EL (cell line): ENCODE measurements around the gene TREX2.
A peak's percentile ranks its signal among the peaks of the same experiment; 100 is the strongest.

Experiments
- DNase-seq: peaks from one replicate; pipeline ENCODE4 v3.0.0-alpha.2; 2016

TREX2 gene

DNA sequence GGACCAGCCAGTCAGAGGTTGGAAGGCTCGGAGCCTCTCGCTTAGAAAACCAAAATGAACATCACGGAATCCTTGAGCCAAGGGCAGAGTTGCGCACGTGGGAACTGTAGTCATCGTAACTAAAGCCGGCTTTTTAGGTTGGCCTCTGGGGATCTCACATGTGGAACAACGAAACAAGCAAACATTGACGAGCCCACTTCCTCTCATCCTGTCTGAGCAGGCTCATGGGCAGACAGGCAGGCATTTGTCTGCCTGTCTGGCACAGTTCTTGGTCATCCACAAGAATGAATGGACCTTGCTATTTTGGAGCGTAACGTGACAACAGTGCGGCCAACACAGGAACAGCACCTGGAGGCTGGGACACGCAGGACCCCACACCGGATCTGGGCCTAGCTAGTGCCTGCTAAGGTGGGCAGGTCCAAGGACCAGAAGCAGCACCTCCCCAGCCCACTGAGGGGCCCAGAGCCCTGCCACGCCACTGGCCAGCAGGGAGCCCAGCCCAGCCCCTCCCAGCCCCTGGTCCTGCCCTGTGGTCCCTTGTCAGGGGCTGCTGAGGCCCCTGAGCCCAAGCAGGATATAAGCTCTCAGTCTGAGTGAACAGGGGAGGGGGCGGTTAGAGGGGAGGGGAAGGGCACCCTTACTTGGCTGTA is 9.2 kb upstream of the TREX2 start:
- no peak for DNase-seq

DNA sequence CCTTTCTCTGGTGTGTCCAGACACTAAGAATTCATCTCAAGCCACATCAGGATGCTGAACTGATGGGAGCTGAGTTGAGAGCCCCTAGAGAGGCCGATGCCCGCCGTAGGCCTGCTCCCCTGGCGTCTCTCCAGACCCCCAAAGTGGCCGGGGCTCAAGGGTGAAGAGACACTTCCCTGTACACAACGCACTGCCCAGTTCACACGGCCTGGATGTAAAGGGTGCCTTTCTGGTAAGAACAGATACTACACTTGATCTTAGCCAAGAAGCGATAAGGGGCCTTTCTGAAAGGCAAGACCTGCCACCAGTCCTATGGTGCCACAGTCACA is 5.1 kb upstream of the TREX2 start:
- no peak for DNase-seq

DNA sequence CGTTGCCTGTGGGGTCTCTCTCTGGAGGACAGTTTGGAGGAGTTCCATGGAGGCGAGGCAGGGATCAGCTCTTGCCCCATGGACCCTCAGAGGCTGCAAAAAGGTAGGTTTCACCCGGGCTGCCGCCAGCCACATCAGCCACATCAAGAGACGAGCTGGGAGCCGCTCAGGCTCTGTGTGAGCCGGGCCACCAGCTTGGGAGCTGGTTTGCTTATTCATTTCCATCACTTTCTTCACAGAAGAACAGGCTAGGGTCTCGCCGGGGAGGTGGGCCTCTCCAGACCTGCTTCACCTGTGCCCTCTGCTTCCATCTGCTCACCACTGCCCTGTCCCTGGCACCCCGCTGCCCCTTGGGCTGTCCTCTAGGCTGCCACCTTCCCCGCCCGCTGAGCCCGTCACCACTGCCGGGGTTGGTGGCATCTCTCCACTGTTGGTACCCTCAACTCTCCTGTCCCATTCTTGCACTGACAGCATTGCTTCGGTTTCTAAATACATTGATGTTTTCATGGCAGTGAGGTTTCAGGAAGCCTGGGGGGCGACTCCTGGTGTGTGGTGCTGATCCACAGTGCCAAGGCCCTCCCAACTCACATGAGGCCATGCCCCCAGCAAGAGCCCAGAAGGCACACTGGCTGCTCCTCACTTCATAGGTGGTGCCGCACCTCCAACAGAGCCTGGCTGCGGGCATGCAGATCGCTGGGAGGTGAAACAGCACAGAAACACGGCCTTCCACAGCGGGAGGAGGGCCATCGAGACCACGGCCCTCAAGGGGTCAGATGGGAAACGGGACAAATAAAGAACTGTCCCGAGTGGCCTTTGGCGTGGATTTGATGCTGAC is 4.5 kb upstream of the TREX2 start:
- no peak for DNase-seq

DNA sequence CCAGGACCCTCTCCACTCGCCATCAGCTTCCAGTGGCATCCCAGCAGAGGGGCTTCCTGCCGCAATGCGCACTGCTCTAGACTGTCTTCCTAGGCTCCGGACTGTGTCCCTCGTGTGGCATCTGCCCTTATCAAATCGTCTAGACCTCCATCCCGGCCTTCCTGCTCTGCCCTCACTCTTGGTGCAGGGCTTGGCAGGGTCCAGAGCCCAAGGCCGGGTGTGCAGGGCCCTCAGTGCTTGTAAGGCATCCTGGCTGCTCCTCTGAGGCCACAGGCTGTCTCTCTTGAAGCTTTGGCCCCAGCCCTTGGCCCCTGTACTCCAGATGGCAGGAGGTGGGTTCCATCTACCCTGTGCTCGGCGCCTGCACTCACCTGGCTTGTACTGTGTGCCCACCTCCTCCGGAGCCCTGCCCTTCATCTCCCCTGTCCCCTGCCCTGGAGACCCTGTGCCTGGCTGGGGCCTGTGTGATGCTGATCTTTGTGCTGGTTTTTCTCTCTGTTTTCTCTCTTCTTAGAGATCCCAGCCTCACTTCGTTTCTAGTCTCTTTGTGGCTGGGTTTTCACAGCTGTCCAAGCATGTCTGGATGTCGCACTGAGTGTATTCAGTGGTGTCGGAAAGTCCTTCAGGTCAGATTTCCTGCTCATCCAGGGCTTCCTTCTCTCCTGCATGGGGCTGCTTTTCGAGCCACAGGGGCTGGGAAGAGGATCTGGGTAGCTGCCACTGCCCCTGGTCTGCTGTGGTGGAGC is 3.7 kb upstream of the TREX2 start:
- DNase-seq = no peak

- DNase-seq = peak; percentile 49
Measured at GRCh38 chrX:153448556-153449367, 2.9 kb upstream of the TREX2 start.

DNA sequence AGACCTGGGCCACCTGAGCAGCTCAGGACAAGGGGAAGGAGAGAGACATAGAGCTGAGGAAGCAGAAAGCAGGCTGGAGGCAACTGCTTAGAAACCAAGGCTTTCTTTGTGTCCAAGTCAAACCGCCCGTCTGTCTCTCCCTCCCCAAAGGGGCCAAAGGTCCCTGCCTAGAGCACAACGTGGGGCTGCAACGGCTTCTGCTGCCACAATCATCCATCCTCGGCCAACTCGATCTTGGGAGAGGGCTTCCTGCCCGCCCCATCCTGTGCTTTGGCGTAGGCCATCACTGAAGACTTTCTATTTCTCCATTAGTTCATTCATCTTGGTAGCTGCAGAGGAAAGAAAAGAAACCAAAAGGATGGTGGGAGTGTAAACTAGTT is 1.7 kb upstream of the TREX2 start:
- no peak for DNase-seq

- DNase-seq = no peak
Measured at GRCh38 chrX:153446950-153447580, 1.2 kb upstream of the TREX2 start.

- no peak for DNase-seq
Measured at GRCh38 chrX:153446636-153446936, 730 bp upstream of the TREX2 start.

DNA sequence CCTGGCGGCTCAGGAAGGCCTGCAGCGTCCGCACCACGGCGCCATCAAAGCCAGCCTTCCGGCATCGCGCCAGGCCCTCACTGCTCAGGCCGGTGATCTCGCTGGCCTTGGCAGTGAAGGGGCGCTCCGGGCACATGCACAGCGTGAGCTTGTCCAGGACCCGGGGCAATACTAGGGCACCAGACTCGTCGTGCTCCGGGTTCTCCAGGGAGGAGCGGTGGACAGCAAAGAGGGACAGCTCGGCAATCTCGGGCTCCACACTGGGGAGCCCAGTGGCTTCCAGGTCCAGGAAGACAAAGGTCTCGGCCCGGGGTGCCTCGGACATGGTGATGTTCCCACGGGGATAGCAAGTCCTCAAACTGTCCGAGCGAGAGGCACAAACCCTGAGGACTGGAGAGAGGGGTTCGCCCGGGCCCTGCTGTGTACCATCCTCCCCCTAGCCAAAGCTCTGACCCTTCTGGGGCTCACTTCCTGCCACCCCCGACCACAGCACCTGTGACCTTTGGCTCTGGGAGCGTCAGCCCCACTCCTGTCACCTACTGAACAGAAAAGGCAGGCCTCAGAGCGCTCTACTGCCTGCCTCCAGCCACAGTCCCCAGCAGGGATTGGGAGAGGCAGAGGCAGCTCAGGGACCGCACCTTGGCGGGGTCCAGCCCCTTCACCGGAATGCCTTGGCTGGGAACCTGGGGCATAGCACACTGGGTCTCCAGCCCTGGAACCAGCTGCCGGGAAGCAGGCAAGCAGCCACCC is 575 bp downstream of the TREX2 start:
- DNase-seq = no peak

GRCh38 chrX:153444333-153445011 is 1.4 kb downstream of the TREX2 start:
- DNase-seq = no peak

GRCh38 chrX:153443476-153444332 is 2.2 kb downstream of the TREX2 start:
- DNase-seq = no peak

GRCh38 chrX:153442463-153442862 is 3.4 kb downstream of the TREX2 start:
- no peak for DNase-seq

GRCh38 chrX:153441981-153442380 is 3.9 kb downstream of the TREX2 start:
- DNase-seq = no peak

GRCh38 chrX:153441296-153441695 is 4.6 kb downstream of the TREX2 start:
- DNase-seq = no peak

GRCh38 chrX:153440556-153441135 is 5.2 kb downstream of the TREX2 start:
- no peak for DNase-seq

DNA sequence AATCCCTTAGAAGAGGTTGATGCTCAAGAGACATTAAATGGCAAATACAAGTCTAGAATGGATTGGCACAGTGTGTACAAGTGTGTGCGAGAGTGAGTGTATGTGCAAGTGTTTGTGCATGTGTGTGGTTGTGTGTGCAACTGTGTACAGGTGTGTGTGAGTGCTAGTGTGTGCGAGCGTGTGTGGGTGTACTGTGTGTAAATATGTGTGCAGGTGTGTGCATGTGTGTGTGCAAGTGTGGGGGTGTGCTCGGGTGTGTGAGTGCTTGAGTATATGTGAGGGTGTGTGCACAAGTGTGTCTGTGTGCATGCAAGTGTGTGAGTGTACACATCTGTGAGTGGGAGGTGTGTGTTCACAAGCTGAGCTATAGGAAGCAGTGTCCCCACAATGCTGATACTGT is 5.9 kb downstream of the TREX2 start:
- DNase-seq = no peak

DNA sequence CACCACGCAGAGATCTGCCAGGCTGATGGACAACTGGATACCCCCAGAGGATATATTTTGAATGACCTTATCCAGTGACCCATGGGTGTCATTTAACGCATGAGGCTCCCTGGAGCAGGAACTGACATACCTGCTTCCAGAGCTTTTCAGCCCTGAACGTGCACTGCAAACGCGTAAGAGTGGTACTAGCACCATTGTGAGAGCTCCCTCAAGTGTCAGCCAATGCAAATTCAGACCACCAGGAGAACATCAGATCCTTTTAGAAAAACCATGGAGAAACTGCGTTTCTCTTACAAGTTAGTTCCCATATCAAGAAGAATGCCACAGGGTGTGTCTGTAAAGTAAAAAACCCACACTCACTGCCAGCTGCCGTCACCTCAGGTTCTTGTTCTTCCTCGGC is 7.3 kb downstream of the TREX2 start:
- peak; percentile 8 for DNase-seq

DNA sequence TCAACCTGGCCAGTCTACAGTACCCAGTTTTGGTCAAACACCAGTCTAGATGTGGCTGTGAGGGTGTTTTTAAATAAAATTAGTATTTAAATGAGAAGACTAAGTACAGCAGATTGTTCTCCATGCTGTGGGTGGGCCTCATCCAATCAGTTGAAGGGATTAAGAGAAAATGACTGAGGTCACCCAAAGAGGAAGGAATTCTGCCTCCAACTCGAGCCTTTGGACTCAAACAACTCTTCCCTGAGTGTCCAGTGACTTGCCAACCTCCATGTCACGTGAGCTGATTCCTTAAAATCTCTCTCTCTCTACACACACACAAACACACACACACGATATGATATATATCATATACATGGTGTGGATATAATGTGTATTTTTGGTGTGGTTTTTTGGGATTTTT is 10.0 kb downstream of the TREX2 start:
- no peak for DNase-seq

GRCh38 chrX:153434801-153435200 is 11.1 kb downstream of the TREX2 start:
- DNase-seq = no peak

- DNase-seq = no peak
Measured at GRCh38 chrX:153433781-153434285, 12.0 kb downstream of the TREX2 start.
